OCI-LY7 (cell line): Measurements from ENCODE around the gene TBC1D9B. TPM values are rescaled to one million over a fixed set of nuclear protein-coding genes. Genes with fewer than 3 reads are reported as not detected.

Source experiments
- BruUV-seq: library from RNA; stranded (reverse); fragments of 400-500 nt; replicated peaks from 2 replicates; lab custom pipeline; 2021; lab: Mats Ljungman, UMichigan
- CTCF ChIA-PET: fragments of 300-600 bp; sonication (Branson Sonifier 250); formaldehyde crosslinking; loops from one replicate; lab custom pipeline; 2022; ENCODE audit warnings: antibody characterized with exemption; ENCODE audit not compliant: unreplicated experiment; lab: Charles Lee
- POLR2A ChIA-PET: fragments of 300-600 bp; sonication (Branson Sonifier 250); formaldehyde crosslinking; loops from one replicate; lab custom pipeline; 2022; ENCODE audit warnings: antibody characterized with exemption; lab: Charles Lee
- DNase-seq: peaks from one replicate; pipeline ENCODE4 v3.0.0-alpha.2; 2015; ENCODE audit warnings: low spot score
- H2AFZ ChIP-seq: fragments of 200-600 bp; sonication (generic), shearing (Covaris generic); 2 replicates; pipeline ENCODE4 v1.6.1; 2014; ENCODE audit warnings: mild to moderate bottlenecking, antibody characterized with exemption, low read length, moderate library complexity
- H3K27ac ChIP-seq: fragments of 200-600 bp; sonication (generic); 2 replicates; pipeline ENCODE4 v1.5.1; 2014; ENCODE audit warnings: mixed run types, low read depth, mild to moderate bottlenecking, moderate library complexity, low read length, inconsistent platforms; ENCODE audit not compliant: poor library complexity, severe bottlenecking
- H3K36me3 ChIP-seq: fragments of 200-600 bp; sonication (generic); 2 replicates; pipeline ENCODE4 v1.6.1; 2014; ENCODE audit warnings: mild to moderate bottlenecking, antibody characterized with exemption, low read length, moderate library complexity, mixed read lengths; ENCODE audit not compliant: insufficient read depth
- H3K4me1 ChIP-seq: fragments of 200-600 bp; sonication (generic); 2 replicates; pipeline ENCODE4 v1.5.1; 2014; ENCODE audit warnings: mild to moderate bottlenecking, low read length; ENCODE audit not compliant: insufficient read depth, poor library complexity, severe bottlenecking
- H3K4me2 ChIP-seq: fragments of 200-600 bp; sonication (generic); 2 replicates; pipeline ENCODE4 v1.6.1; 2014; ENCODE audit warnings: mild to moderate bottlenecking, low read length
- H3K4me3 ChIP-seq: fragments of 200-600 bp; sonication (generic); 2 replicates; pipeline ENCODE4 v1.5.1; 2014; ENCODE audit warnings: mild to moderate bottlenecking, low read depth, low read length; ENCODE audit not compliant: poor library complexity, severe bottlenecking
- H3K79me2 ChIP-seq: fragments of 200-600 bp; sonication (generic); 2 replicates; pipeline ENCODE4 v1.6.1; 2016; ENCODE audit warnings: low read depth, mild to moderate bottlenecking, low read length, moderate library complexity, mixed read lengths; ENCODE audit not compliant: insufficient read depth
- H3K9me2 ChIP-seq: fragments of 200-600 bp; sonication (generic); 2 replicates; pipeline ENCODE4 v1.6.1; 2016; ENCODE audit warnings: mild to moderate bottlenecking, low read length, mixed read lengths; ENCODE audit not compliant: insufficient read depth
- H3K9me3 ChIP-seq: fragments of 200-600 bp; sonication (generic); 2 replicates; pipeline ENCODE4 v1.6.1; 2014; ENCODE audit warnings: mild to moderate bottlenecking, mixed run types, low read length, mixed read lengths
- H4K20me1 ChIP-seq: fragments of 200-600 bp; sonication (generic); 2 replicates; pipeline ENCODE4 v1.6.1; 2014; ENCODE audit warnings: mild to moderate bottlenecking, antibody characterized with exemption, low read length, moderate library complexity, mixed read lengths; ENCODE audit not compliant: insufficient read depth
- CTCF ChIP-seq: fragments of 200-600 bp; sonication (generic); conservative IDR thresholded peaks from 2 replicates; pipeline ENCODE4 v1.5.1; 2014; ENCODE audit warnings: mild to moderate bottlenecking, antibody characterized with exemption, low read length, moderate library complexity, mixed read lengths
- EZH2phosphoT487 ChIP-seq: fragments of 200-600 bp; sonication (generic); IDR thresholded peaks from 2 replicates; pipeline ENCODE4 v1.6.1; 2018; ENCODE audit warnings: low read depth, borderline replicate concordance, mild to moderate bottlenecking, mixed run types, antibody characterized with exemption, low read length, moderate library complexity, mixed read lengths
- intact Hi-C: fragments of 100-400 bp; cut with micrococcal nuclease; formaldehyde crosslinking; loops from one replicate; pipeline ENCODE4 v1.10.0; 2022; ENCODE audit not compliant: unreplicated experiment
- total RNA-seq, 2 experiments: library from RNA; depleted of rRNA in 1 of 2; stranded (reverse); fragments of >200 nt in 1 of 2; shearing (Covaris generic) in 1 of 2; gene quantifications; 2 replicates each; pipeline ENCODE4 v1.2.3, GENCODE V29; 2014 to 2022

Gene TBC1D9B
- total RNA-seq, 2 experiments from 2014 or later = 52.2 to 106 TPM

GRCh38 chr5:179841621-179842020 is 66.1 kb downstream of the TBC1D9B start:
- H3K4me2 ChIP-seq = no peak overlapping the region
- H3K4me1 ChIP-seq = no peaks in the 10 kb centered on the region
- H3K36me3 ChIP-seq = peaks cover 90% of the 10 kb centered on the region
- peaks cover 8% of the 10 kb centered on the region; the same call in 1 of the 2 replicates for H3K9me3 ChIP-seq
- H3K4me3 ChIP-seq = no peak overlapping the region
- no peak overlapping the region for H2AFZ ChIP-seq
- intact Hi-C loops = no loop called here
- POLR2A ChIA-PET = no interaction called here
- no peaks in the 10 kb centered on the region for H4K20me1 ChIP-seq
- no peaks in the 10 kb centered on the region for H3K9me2 ChIP-seq
- DNase-seq = no peak
- TF ChIP-seq CTCF (no peak), EZH2phosphoT487 (no peak)
- no TSS peak for BruUV-seq
- no peaks in the 10 kb centered on the region for H3K79me2 ChIP-seq
- CTCF ChIA-PET = no interaction called here
- no peak overlapping the region for H3K27ac ChIP-seq

GRCh38 chr5:179840766-179841165 is 66.9 kb downstream of the TBC1D9B start:
- ChIA-PET POLR2A (no interaction called here), CTCF (no interaction called here)
- Histone ChIP-seq H3K4me2 (no peak overlapping the region), H3K79me2 (no peaks in the 10 kb centered on the region), H2AFZ (no peak overlapping the region), H3K9me3 (peaks cover 8% of the 10 kb centered on the region; the same call in 1 of the 2 replicates), H3K4me3 (no peak overlapping the region), H3K27ac (no peak overlapping the region), H3K9me2 (no peaks in the 10 kb centered on the region), H3K4me1 (no peaks in the 10 kb centered on the region), H3K36me3 (peaks cover 90% of the 10 kb centered on the region), H4K20me1 (no peaks in the 10 kb centered on the region)
- no TSS peak for BruUV-seq
- intact Hi-C loops = no loop called here
- TF ChIP-seq CTCF = no peak
- no peak for TF ChIP-seq EZH2phosphoT487
- no peak for DNase-seq

- TF ChIP-seq EZH2phosphoT487 = no peak
- TF ChIP-seq CTCF = no peak
- intact Hi-C loops = no loop called here
- Histone ChIP-seq H3K4me3 (no peak overlapping the region), H3K9me2 (no peaks in the 10 kb centered on the region), H3K27ac (no peak overlapping the region), H3K79me2 (no peaks in the 10 kb centered on the region), H3K4me1 (no peaks in the 10 kb centered on the region), H4K20me1 (no peaks in the 10 kb centered on the region), H3K9me3 (peaks cover 8% of the 10 kb centered on the region; the same call in 1 of the 2 replicates), H3K36me3 (peaks cover 90% of the 10 kb centered on the region), H3K4me2 (no peak overlapping the region), H2AFZ (no peak overlapping the region)
- ChIA-PET POLR2A (no interaction called here), CTCF (no interaction called here)
- DNase-seq = no peak
- BruUV-seq = no TSS peak
Observed at GRCh38 chr5:179840321-179840720, 67.4 kb downstream of the TBC1D9B start.
